GM21717 (cell line): ENCODE measurements around the gene TXNL4A.
"Not testable (repeated sequence)": the region's sequence is repeated elsewhere in the genome, so short reads cannot be mapped to it uniquely, and the experiment has no call there.

ENCODE experiments used
- ATAC-seq: cut with Tn5 transposase; IDR thresholded peaks from one replicate; pipeline ENCODE4 v1.9.1; 2021; ENCODE audit warnings: mild to moderate bottlenecking, moderate library complexity; ENCODE audit not compliant: unreplicated experiment

TXNL4A gene

DNA sequence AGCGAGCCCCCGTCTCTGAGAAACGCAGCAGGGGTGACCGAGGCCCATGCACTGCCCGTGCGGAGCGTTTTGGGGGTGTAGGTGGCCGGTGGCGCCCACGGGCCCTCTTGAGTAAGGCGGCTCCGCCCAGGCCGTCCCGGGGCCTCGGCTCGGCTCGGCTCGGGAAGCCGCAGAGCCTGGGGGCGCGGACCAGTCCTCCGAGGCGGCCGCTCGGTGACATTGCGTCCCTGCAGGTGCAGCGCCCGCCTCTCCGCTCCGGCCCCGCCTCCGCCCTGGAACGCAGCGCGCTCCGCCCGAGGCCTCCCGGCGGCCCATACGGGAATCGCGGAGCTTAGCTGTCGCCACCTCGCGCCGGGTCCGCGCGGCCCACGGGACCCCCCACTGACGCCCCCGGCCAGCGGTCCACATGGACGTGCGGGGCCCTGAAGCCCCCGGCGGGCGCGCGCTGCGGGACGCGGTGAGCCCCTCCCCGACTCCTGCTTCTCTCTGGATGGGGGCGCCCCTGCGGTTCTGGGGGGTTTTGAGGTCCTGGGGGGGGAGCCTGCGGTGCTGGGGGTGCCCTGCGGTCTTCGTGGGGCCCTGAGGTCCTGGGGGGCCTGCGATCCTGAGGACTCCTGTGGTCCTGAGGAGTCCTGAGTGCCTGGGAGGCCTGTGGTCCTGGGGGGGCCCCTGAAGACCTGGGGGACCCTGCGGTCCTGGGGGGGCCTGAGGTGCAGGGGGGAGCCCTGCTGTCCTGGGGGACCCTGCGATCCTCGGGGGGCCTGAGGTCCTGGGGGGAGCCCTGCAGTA lies 23.8 kb downstream of the TXNL4A start, which contains the start of gene HSBP1L1:
Gene HSBP1L1 (plus strand): TSS at position 314 of the 789 bp plus-strand sequence. CDS start 93 bp downstream, at position 407.
- ATAC-seq = peak; percentile 85

DNA sequence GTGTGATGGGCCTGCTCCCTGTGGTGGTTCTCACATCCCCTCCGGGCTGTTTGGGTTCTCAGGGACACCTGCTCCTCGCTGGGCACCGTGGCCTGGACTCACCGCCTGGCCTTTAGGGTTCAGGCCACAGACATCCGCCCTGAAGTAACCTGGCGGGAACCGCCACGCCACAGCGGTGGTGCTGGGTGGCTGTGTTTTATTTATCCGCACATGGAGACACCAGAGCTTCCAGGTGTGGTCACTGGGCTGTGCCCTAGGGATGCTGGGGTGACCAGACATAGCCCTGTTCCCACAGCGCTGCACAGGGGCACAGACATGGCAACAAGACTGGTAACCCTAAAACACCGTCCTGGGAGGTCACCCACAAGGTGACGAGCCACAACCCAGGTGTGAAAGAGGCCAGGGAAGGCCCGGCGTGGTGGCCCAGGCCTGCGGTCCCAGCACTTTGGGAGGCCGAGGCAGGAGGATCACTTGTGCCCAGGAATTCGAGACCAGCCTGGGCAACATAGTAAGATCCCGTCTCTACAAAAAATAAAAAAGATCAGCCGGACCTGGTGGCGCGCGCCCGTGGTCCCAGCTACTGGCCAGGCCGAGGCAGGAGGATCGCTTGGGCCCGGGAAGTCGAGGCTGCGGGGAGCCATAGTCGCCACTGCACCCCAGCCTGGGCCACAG lies 24.6 kb downstream of the TXNL4A start:
- no peak for ATAC-seq

- ATAC-seq = no peak
Observed at GRCh38 chr18:79962835-79963657, 25.3 kb downstream of the TXNL4A start.

DNA sequence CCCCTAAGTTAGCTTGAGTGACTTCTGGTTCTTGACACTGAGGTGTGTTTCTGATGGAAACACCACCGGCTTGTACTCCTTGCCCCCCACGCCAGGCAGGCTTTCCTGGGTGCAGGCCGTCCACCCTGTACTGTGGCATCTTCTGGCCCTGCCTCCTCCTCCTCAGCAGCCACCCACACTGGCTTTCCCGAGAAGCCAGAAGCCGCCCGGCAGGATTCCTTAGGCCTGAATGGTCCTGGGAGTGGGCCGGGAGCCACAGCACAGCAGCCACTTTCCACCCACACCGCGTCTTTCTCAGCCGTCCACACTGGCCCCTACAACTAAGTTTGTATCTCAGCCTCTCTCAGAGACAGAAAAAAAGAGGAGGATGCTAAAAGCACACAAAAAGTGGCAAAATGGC lies 26.1 kb downstream of the TXNL4A start:
- ATAC-seq = no peak

DNA sequence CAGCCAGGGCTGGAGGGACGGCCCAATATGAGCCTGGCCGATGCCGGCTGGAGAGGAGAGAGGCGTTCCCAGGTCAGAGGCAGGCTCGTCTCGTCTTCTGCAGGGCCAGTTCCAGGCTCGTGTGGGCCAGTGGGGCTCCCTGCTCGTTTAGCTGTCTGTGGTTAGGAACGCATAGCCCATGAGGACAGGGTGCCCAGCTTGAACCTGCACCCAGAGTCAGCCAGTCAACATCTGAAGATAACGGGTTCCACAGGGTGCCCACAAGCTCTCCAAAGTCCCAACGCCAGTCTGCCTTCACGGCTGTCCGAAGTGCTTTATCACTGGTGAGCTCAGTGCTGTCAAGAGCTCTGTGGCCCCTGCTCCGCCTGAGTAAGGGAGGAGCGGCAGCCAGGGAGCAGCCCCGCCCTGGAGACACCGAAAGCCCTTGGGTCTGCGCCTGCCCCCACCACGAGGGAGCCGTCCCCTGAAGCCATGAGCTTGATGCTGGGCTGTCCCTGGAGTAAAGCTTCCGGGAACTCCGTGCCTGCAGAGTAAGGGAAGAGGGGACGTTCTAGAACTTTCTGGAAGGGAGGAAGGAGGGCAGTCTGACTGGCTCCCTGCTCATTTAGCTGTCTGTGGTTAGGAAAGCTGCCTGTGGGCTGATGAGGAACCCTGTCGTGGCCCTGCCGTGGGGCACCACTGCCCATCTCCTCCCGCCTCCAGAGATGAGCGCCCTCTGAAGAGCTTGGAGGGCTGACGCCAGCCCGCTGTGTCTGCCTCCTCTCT lies 26.7 kb downstream of the TXNL4A start:
- ATAC-seq = no peak

DNA sequence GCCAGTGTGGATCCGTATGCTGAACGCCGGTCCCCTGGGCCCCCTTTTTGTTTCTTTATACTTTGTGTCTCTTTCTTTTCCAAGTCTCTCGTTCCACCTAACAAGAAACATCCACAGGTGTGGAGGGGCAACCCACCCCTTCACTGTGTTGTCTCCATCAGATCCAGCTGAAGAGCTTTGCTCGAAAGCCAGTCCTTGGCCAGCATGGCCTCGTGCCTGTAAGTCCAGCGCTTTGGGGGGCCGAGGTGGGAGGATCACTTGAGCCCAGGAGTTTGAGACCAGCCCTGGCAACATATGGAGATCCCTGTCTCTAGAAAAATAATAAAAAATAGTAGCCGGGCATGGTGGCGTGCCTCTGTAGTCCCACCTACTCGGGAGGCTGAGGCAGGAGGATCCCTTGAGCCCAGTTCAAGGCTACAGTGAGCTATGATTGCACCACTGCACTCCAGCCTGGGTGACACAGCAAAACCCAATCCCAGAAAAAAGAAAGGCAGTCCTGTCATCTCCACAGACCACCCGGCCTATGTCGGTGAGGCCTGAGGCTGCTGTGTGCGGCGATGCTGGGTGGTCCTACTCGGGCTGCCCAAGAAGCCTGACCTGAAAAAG lies 27.3 kb downstream of the TXNL4A start:
- no peak for ATAC-seq

DNA sequence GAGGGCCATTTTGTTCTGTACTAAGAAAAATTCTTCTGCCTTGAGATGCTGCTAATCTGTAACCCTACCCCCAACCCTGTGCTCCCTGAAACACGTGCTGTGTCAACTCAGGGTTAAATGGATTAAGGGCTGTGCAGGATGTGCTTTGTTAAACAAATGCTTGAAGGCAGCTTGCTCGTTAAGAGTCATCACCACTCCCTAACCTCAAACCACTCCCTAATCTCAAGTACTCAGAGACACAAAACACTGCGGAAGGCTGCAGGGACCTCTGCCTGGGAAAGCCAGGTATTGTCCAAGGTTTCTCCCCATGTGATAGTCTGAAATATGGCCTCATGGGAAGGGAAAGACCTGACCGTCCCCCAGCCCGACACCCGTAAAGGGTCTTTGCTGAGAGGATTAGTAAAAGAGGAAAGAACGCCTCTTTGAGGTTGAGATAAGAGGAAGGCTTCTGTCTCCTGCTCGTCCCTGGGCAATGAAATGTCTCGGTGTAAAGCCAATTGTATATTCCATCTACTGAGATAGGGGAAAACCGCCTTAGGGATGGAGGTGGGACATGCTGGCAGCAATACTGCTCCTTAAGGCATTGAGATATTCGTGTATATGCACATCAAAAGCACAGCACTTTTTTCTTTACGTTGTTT lies 28.1 kb downstream of the TXNL4A start:
- not testable (repeated sequence) for ATAC-seq

DNA sequence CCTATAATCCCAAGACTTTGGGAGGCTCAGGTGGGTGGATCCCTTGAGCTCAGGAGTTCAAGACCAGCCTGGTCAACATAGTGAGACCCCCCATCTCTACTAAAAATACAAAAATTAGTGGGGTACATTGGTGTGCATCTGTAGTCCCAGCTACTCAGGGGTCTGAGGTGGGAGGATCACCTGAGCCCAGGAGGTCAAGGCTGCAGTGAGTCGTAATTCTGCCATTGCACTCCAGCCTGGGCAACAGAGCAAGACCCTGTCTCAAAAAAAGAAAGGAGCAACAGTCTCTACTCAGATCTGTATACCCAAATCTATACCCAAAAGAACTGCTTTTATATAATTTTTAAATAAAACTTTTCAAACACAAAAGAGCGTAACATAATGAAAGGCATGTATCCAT lies 29.4 kb downstream of the TXNL4A start:
- no peak for ATAC-seq

- no peak for ATAC-seq
Observed at GRCh38 chr18:79956276-79956675, 32.1 kb downstream of the TXNL4A start.

DNA sequence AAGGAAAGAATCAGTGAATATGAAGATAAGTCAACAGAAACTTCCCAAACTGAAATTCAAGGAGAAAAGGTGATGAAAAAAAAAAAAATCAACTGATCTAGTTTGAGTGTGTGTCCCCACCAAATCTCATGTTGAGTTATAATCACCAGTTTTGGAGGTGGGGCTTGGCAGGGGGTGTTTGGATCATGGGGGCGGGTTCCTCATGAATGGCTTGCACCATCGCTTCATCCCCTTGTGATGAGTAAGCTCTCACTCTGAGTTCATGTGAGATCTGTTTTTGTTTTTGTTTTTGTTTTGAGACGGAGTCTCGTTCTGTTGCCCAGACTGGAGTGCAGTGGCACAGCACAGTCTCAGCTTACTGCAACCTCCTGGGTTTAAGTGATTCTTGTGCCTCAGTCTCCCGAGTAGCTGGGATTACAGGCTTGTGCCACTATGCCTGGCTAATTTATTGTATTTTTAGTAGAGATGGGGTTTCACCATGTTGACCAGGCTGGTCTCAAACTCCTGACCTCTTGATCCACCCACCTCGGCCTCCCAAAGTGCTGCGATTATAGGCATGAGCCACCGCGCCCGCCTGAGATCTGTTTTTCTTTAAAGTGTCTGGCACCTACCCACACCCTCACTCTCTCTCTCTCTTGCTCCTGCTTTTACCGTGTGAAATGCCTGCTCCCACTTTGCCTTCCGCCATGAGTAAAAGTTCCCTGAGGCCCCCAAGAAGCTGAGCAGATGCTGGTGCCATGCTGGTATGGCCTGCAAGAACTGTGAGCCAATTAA lies 32.9 kb downstream of the TXNL4A start:
- no peak for ATAC-seq

- ATAC-seq = no peak
Observed at GRCh38 chr18:79954791-79955190, 33.6 kb downstream of the TXNL4A start.

DNA sequence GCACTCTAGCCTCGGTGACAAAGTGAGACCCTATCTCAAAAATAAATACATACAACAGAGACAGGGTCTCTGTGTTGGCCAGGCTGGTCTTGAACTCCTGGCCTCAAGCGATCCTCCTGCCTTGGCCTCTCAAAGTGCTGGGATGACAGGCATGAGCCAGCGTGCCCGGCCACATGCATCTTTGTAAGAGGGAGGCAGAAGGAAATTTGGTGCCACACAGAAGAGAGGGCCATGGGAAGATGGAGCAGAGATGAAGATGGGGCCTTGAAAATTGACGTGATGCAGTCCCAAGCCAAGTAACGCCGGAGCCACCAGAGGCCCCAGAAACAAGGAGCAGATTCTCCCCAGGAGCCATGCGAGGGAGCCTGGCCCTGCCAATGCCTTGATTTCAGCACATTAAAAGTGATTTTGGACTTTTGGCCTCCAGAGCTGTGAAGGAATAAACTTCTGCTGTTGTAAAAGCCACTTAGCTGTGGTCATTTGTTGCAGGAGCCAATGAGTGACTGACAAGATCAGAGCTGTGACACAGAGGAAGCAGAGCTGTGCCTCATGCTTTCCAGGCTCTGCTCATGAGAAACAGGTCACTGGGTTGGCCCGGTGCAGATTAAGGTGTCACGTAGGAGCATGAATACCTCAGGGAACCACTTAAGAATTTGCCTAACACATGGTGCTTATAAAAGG lies 34.3 kb downstream of the TXNL4A start:
- ATAC-seq = no peak

DNA sequence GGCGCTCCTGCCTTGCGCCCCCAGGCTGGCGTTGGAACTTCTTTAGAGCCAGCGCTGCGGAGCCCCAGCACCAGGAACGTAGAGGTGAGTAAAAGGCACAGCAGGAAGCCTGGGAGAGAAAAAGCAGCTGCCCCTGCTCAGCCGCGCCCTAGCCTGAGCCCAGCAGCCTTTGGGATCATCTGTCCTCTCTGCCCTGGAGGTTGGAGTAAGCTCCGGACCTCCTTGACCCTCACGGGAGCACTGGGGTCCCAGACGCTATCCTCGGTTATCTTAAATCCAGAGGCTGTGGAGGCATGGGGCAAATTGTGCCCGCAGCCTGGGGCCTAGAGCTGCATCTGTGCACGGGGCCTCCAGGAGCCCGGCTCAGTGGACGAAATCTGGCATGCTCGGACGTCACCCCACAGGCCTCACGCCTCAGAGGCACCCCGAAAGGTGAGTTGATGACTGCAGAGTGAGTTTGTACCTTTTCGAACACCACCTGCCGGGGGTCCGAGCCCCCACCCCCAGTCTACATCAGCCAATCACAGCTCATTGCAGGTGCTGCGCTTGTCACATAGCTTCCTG lies 35.3 kb downstream of the TXNL4A start:
- no peak for ATAC-seq

DNA sequence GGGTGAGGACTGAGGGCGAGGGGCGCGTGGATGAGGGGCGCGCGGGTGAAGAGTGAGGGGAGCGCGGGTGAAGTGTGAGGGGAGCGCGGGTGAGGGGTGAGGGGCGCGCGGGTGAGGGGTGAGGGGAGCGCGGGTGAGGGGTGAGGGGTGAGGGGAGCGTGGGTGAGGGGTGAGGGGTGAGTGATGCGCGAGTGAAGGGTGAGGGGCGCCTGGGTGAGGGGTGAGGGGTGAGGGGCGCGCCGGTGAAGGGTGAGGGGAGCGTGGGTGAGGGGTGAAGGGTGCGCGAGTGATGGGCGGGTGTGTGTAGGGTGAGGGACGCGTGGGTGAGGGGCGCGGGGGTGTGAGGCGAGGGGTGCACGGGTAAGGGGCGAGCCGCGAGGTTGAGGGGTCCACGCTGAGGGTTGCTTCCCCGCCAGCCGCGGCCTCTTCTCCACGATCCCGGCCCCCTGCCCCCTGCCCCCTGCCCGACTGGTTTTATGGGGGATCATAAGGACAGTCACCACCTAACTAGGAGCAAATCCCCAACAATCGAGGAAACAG lies 35.8 kb downstream of the TXNL4A start:
- ATAC-seq = no peak

GRCh38 chr18:79951545-79952455 lies 36.6 kb downstream of the TXNL4A start, which contains the start of gene SLC66A2:
SLC66A2 (minus strand) TSS chr18:79951653; CDS start chr18:79950926, 727 bp downstream.
- ATAC-seq = peak; percentile 62

- ATAC-seq = peak; percentile 29
Observed at GRCh38 chr18:79950515-79951341, 37.6 kb downstream of the TXNL4A start.
